Right renal cortex interstitium (tissue), 3 donors: ENCODE data around the gene SH2D4B. TPM values are rescaled to one million over a fixed set of nuclear protein-coding genes. Genes with fewer than 3 reads are reported as not detected.

ENCODE experiments used
- DNase-seq, 3 donors: peaks; one replicate each; pipeline ENCODE4 v3.0.0-alpha.2; 2013; ENCODE audit warnings: low read depth in 3 of 3, low spot score in 2 of 3
- polyA plus RNA-seq, 3 donors: library from polyadenylated mRNA; unstranded; fragments of 120-200 nt; gene quantifications; one replicate each; pipeline ENCODE4 v1.2.1, GENCODE V29; 2013; ENCODE audit not compliant: insufficient read length in 3 of 3

Gene SH2D4B
- polyA plus RNA-seq: under 1 TPM; 0.04 to 0.14 (median 0.12) TPM

- DNase-seq: no peak
Measured at GRCh38 chr10:80537736-80538480, at the start of gene SH2D4B. TSS of gene SH2D4B (plus strand) at chr10:80537902. CDS start at chr10:80538332, 430 bp downstream.

- DNase-seq: no peak
Measured at GRCh38 chr10:80488539-80489066, 49.1 kb upstream of the SH2D4B start.

- DNase-seq: no peak
Measured at GRCh38 chr10:80489371-80490112, 48.2 kb upstream of the SH2D4B start.

GRCh38 chr10:80491251-80492102, 46.2 kb upstream of the SH2D4B start:
- no peak for DNase-seq

- no peak for DNase-seq
Measured at GRCh38 chr10:80492848-80493521, 44.7 kb upstream of the SH2D4B start.

GRCh38 chr10:80493522-80494051, 44.1 kb upstream of the SH2D4B start:
- no peak for DNase-seq

- no peak for DNase-seq
Measured at GRCh38 chr10:80496555-80497172, 41.0 kb upstream of the SH2D4B start.

GRCh38 chr10:80497187-80498077, 40.3 kb upstream of the SH2D4B start:
- DNase-seq: no peak

GRCh38 chr10:80498078-80498832, 39.4 kb upstream of the SH2D4B start:
- no peak for DNase-seq

- no peak for DNase-seq
Measured at GRCh38 chr10:80498833-80499741, 38.6 kb upstream of the SH2D4B start.

GRCh38 chr10:80500572-80501380, 36.9 kb upstream of the SH2D4B start:
- no peak for DNase-seq

GRCh38 chr10:80501381-80501912, 36.3 kb upstream of the SH2D4B start:
- no peak for DNase-seq

GRCh38 chr10:80501913-80502521, 35.7 kb upstream of the SH2D4B start:
- DNase-seq: no peak

- DNase-seq: no peak
Measured at GRCh38 chr10:80502621-80503583, 34.8 kb upstream of the SH2D4B start.
